K562 (cell line): ENCODE results near the gene CALU. TPM values are rescaled to one million over a fixed set of nuclear protein-coding genes. Genes with fewer than 3 reads are reported as not detected.

ENCODE experiments used
- ATF1 ChIP-seq, 2 experiments: fragments of 450-650 bp in 1 of 2; IDR thresholded peaks; 2 replicates each; pipeline ENCODE4 v1.6.1; 2016; ENCODE audit warnings: missing compliant biosample characterization in 1 of 2, missing genetic modification characterization in 1 of 2
- BCL6 ChIP-seq: fragments of 250-450 bp; sonication (Bioruptor Pico); IDR thresholded peaks from 2 replicates; pipeline ENCODE4 v1.4.0; 2020
- CLOCK ChIP-seq: fragments of 250-450 bp; sonication (Bioruptor Pico); IDR thresholded peaks from 2 replicates; pipeline ENCODE4 v1.4.0; 2020; ENCODE audit warnings: mild to moderate bottlenecking, moderate library complexity, borderline replicate concordance
- DMBX1 ChIP-seq: fragments of 250-450 bp; sonication (Bioruptor Pico); IDR thresholded peaks from 2 replicates; pipeline ENCODE4 v1.8.0; 2022; ENCODE audit warnings: inconsistent platforms, mild to moderate bottlenecking, moderate library complexity, borderline replicate concordance
- HNRNPK ChIP-seq: fragments of 200-400 bp; formaldehyde crosslinking; IDR thresholded peaks from one replicate; pipeline ENCODE4 v1.6.1; 2018; ENCODE audit warnings: mild to moderate bottlenecking, low read depth, low read length; ENCODE audit not compliant: poor library complexity, severe bottlenecking
- IRF9 ChIP-seq: fragments of 450-650 bp; IDR thresholded peaks from 2 replicates; pipeline ENCODE4 v1.6.1; 2016; ENCODE audit warnings: missing biosample characterization, missing genetic modification characterization
- MITF ChIP-seq: IDR thresholded peaks from 2 replicates; pipeline ENCODE4 v1.6.1; 2014; ENCODE audit warnings: antibody characterized with exemption
- NCOA6 ChIP-seq: fragments of 450-650 bp; IDR thresholded peaks from 2 replicates; pipeline ENCODE4 v1.6.1; 2017; ENCODE audit warnings: mild to moderate bottlenecking
- NFIX ChIP-seq: fragments of 250-450 bp; sonication (Bioruptor Pico); IDR thresholded peaks from 2 replicates; pipeline ENCODE4 v1.4.0; 2020; ENCODE audit warnings: low read depth, mild to moderate bottlenecking, moderate library complexity
- PPARD ChIP-seq: fragments of 250-450 bp; sonication (Bioruptor Pico); IDR thresholded peaks from 2 replicates; pipeline ENCODE4 v1.8.0; 2022; ENCODE audit warnings: inconsistent platforms, mild to moderate bottlenecking, moderate library complexity
- SNRNP70 ChIP-seq: fragments of 200-400 bp; formaldehyde crosslinking; optimal IDR thresholded peaks from 2 replicates; pipeline ENCODE3; 2017; ENCODE audit warnings: low read depth, low read length
- TSHZ1 ChIP-seq: fragments of 250-450 bp; sonication (Bioruptor Pico); IDR thresholded peaks from 2 replicates; pipeline ENCODE4 v1.4.0; 2020; ENCODE audit warnings: mild to moderate bottlenecking, moderate library complexity
- ZKSCAN8 ChIP-seq: fragments of 200-800 bp; sonication (Bioruptor generic); IDR thresholded peaks from 2 replicates; pipeline ENCODE4 v1.6.1; 2016; ENCODE audit warnings: missing genetic modification characterization, missing compliant biosample characterization
- ZNF282 ChIP-seq: sonication (generic); formaldehyde crosslinking; IDR thresholded peaks from 2 replicates; pipeline ENCODE4 v1.8.1; 2023; ENCODE audit warnings: missing genetic modification reagents
- ZNF431 ChIP-seq: sonication (generic); formaldehyde crosslinking; IDR thresholded peaks from 2 replicates; pipeline ENCODE4 v1.8.0; 2022; ENCODE audit warnings: mild to moderate bottlenecking, missing genetic modification reagents
- polyA plus RNA-seq, 8 experiments: library from polyadenylated mRNA; depleted of rRNA in 4 of 8; stranded (reverse) in 5 of 8; unstranded in 3 of 8; fragments of >200 nt; fragmentation: Nextera tagmentation in 2 of 8; fragmentation: Illumina TruSeq in 1 of 8; extraction: Ambion mirVana in 2 of 8; extraction: Trizol in 1 of 8; gene quantifications; 2 replicates each; pipeline versions ENCODE4 v1.2.1 to v1.2.3, GENCODE V29; 2011 to 2014; ENCODE audit warnings: inconsistent platforms in 1 of 8, missing spikeins in 1 of 8
- total RNA-seq, 7 experiments: library from RNA; depleted of rRNA in 6 of 7; stranded (reverse); fragments of >200 nt in 6 of 7; fragmentation: Illumina TruSeq in 2 of 7; extraction: Trizol in 2 of 7; gene quantifications; 2 replicates each; pipeline versions ENCODE4 v1.2.1 to v1.2.3, GENCODE V29; 2011 to 2021; ENCODE audit warnings: low replicate concordance in 1 of 7
- TF ChIP-seq, protein P1 (sequence below): sonication (generic); formaldehyde crosslinking; IDR thresholded peaks from 2 replicates; pipeline ENCODE4 v1.8.0; 2023; ENCODE audit warnings: mild to moderate bottlenecking, missing genetic modification reagents
- TF ChIP-seq, protein P2 (sequence below): conservative IDR thresholded peaks from 2 replicates; pipeline ENCODE4 v1.6.1; 2011; ENCODE audit warnings: low read depth, mild to moderate bottlenecking, low read length; ENCODE audit not compliant: control insufficient read depth

CALU gene
- total and polyA plus RNA-seq, 9 of the 15 experiments (the other 6 are each of a cell fraction or from before 2014, with no cell fraction given), result 166 to 286 (median 215) TPM

GRCh38 chr7:128738570-128739047 is 550 bp upstream of the CALU start (continued):
- no peak for TF ChIP-seq MITF
- no peak for TF ChIP-seq ATF1 (CRISPR knock-in tag; IDR thresholded peaks at IDR 0.05)
- no peak for TF ChIP-seq ATF1 (tag; IDR thresholded peaks at IDR 0.05)
- TF ChIP-seq ZNF282, result no peak
- TF ChIP-seq TSHZ1, result no peak
- no peak for TF ChIP-seq ZNF431 (CRISPR knock-in tag)
- no peak for TF ChIP-seq SNRNP70
- no peak for TF ChIP-seq CLOCK (CRISPR knock-in tag)
- no peak for TF ChIP-seq NFIX (CRISPR knock-in tag)
- no peak for TF ChIP-seq IRF9 (tag)
- TF ChIP-seq ZKSCAN8 (CRISPR knock-in tag), result no peak
- TF ChIP-seq BCL6 (CRISPR knock-in tag), result no peak
- TF ChIP-seq, protein P1, sequence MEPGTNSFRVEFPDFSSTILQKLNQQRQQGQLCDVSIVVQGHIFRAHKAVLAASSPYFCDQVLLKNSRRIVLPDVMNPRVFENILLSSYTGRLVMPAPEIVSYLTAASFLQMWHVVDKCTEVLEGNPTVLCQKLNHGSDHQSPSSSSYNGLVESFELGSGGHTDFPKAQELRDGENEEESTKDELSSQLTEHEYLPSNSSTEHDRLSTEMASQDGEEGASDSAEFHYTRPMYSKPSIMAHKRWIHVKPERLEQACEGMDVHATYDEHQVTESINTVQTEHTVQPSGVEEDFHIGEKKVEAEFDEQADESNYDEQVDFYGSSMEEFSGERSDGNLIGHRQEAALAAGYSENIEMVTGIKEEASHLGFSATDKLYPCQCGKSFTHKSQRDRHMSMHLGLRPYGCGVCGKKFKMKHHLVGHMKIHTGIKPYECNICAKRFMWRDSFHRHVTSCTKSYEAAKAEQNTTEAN (CRISPR knock-in tag), result peak; percentile 90; the same call in 1 of the 2 replicates
- no peak for TF ChIP-seq NCOA6
- TF ChIP-seq, protein P2, sequence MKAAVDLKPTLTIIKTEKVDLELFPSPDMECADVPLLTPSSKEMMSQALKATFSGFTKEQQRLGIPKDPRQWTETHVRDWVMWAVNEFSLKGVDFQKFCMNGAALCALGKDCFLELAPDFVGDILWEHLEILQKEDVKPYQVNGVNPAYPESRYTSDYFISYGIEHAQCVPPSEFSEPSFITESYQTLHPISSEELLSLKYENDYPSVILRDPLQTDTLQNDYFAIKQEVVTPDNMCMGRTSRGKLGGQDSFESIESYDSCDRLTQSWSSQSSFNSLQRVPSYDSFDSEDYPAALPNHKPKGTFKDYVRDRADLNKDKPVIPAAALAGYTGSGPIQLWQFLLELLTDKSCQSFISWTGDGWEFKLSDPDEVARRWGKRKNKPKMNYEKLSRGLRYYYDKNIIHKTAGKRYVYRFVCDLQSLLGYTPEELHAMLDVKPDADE, result no peak
- TF ChIP-seq PPARD (CRISPR knock-in tag), result no peak
- no peak for TF ChIP-seq HNRNPK
- 0 out of 2 replicates have a peak, but pooled peaks have one; percentile 25 for TF ChIP-seq DMBX1
